ENCODE results near the gene NUP160. TPM values are rescaled to one million over a fixed set of nuclear protein-coding genes. Genes with fewer than 3 reads are reported as not detected.

Gene NUP160
- total and polyA plus RNA-seq, 2 of the 4 experiments (the other 2 are of a cell fraction) = 12.5 to 35.0 TPM

DNA sequence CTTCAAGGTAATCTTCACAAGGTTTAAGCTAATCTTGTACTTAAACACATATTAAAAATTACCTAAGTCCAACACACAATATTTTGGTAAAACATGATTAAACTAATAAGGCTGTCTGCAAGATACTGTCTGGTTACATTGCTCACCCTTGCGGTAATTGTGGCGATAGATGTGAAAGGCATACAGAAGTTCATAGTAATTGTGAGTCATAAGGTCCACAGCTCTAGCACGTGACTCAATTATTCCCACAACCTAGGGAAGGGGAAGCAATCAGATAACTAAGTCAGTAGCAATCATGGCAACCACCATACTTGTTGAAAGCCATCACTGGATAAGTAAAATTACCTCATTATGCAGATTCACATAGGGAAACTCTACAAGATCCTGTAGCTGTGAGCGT is 50.5 kb downstream of the NUP160 start:
- no peak overlapping the region for H3K9ac ChIP-seq (ENCODE audit: low read depth, low read length)
- dilution Hi-C loops (cut with HindIII; ENCODE audit: low sequenced_read_pairs, unreplicated experiment) = no loop called here
- H2BK20ac ChIP-seq (ENCODE audit: low read depth, low read length) = no peak overlapping the region
- no peak overlapping the region for H3K14ac ChIP-seq (replicated peaks; ENCODE audit: low read depth, low read length)
- no peak overlapping the region for H4K91ac ChIP-seq (ENCODE audit: insufficient read depth, low read depth, low read length)
- H3K4ac ChIP-seq (ENCODE audit: low read depth, low read length) = no peak overlapping the region
- no peak overlapping the region for H3K18ac ChIP-seq (ENCODE audit: low read depth, low read length)
- H3K9me3 ChIP-seq (ENCODE audit: control insufficient read depth, insufficient read depth, low read length) = no peaks in the 10 kb centered on the region
- no peak overlapping the region for H2BK120ac ChIP-seq (ENCODE audit: low read depth, low read length)
- H2BK15ac ChIP-seq (ENCODE audit: low read depth, low read length) = no peak overlapping the region
- peaks cover 0 to 2% of the 10 kb centered on the region in 2 experiments; a peak in 2 of 4 replicates for H3K79me1 ChIP-seq (ENCODE audit: low read depth in 1 of 2, low read length in 2 of 2)
- no peak overlapping the region for H3K4me3 ChIP-seq (ENCODE audit: insufficient read depth, low read depth, low read length)
- ChIA-PET CTCF (no interaction called here), POLR2A (ENCODE audit: unreplicated experiment) (no interaction called here)
- DNase-seq = peak; percentile 89
- peak; percentile 65 for TF ChIP-seq FOS (IDR thresholded peaks at IDR 0.05; ENCODE audit: low read depth, low read length)
- TF ChIP-seq, protein P1, sequence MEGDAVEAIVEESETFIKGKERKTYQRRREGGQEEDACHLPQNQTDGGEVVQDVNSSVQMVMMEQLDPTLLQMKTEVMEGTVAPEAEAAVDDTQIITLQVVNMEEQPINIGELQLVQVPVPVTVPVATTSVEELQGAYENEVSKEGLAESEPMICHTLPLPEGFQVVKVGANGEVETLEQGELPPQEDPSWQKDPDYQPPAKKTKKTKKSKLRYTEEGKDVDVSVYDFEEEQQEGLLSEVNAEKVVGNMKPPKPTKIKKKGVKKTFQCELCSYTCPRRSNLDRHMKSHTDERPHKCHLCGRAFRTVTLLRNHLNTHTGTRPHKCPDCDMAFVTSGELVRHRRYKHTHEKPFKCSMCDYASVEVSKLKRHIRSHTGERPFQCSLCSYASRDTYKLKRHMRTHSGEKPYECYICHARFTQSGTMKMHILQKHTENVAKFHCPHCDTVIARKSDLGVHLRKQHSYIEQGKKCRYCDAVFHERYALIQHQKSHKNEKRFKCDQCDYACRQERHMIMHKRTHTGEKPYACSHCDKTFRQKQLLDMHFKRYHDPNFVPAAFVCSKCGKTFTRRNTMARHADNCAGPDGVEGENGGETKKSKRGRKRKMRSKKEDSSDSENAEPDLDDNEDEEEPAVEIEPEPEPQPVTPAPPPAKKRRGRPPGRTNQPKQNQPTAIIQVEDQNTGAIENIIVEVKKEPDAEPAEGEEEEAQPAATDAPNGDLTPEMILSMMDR (conservative IDR thresholded peaks at IDR 0.05; ENCODE audit: low read depth, low read length) = no peak
- TF ChIP-seq NFE2L2 (IDR thresholded peaks at IDR 0.05; ENCODE audit: low read depth, low read length) = no peak
- TF ChIP-seq, protein P2, sequence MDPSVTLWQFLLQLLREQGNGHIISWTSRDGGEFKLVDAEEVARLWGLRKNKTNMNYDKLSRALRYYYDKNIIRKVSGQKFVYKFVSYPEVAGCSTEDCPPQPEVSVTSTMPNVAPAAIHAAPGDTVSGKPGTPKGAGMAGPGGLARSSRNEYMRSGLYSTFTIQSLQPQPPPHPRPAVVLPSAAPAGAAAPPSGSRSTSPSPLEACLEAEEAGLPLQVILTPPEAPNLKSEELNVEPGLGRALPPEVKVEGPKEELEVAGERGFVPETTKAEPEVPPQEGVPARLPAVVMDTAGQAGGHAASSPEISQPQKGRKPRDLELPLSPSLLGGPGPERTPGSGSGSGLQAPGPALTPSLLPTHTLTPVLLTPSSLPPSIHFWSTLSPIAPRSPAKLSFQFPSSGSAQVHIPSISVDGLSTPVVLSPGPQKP (IDR thresholded peaks at IDR 0.05; ENCODE audit: borderline replicate concordance, low read depth, low read length) = no peak
- peak; percentile 90 for TF ChIP-seq BHLHE40 (IDR thresholded peaks at IDR 0.05; ENCODE audit: low read depth, low read length)
- no peak for TF ChIP-seq MXI1 (IDR thresholded peaks at IDR 0.05; ENCODE audit: borderline replicate concordance, low read depth, low read length)
- TF ChIP-seq CHD1 (IDR thresholded peaks at IDR 0.05; ENCODE audit: low read depth, low read length) = no peak
- no peak for TF ChIP-seq RFX5 (IDR thresholded peaks at IDR 0.05; ENCODE audit: low read depth, low read length)
- no peak for TF ChIP-seq POLR2A (IDR thresholded peaks at IDR 0.05; ENCODE audit: low read depth, low read length)
- TF ChIP-seq SMC3 (IDR thresholded peaks at IDR 0.05; ENCODE audit: low read depth, low read length) = no peak
- no peak for TF ChIP-seq MAFK (IDR thresholded peaks at IDR 0.05; ENCODE audit: low read depth, low read length)
- TF ChIP-seq RAD21 (IDR thresholded peaks at IDR 0.05; ENCODE audit: low read length) = no peak
- TF ChIP-seq MAZ (IDR thresholded peaks at IDR 0.05; ENCODE audit: borderline replicate concordance, low read depth, low read length) = no peak
- 0 out of 2 replicates have a peak, but pooled peaks have one; percentile 29 for TF ChIP-seq CEBPB (IDR thresholded peaks at IDR 0.05; ENCODE audit: low read depth, low read length)
- TF ChIP-seq, protein P3, sequence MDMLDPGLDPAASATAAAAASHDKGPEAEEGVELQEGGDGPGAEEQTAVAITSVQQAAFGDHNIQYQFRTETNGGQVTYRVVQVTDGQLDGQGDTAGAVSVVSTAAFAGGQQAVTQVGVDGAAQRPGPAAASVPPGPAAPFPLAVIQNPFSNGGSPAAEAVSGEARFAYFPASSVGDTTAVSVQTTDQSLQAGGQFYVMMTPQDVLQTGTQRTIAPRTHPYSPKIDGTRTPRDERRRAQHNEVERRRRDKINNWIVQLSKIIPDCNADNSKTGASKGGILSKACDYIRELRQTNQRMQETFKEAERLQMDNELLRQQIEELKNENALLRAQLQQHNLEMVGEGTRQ (IDR thresholded peaks at IDR 0.05; ENCODE audit: low read depth, low read length) = peak; percentile 84
- no peak for TF ChIP-seq RCOR1 (IDR thresholded peaks at IDR 0.05; ENCODE audit: insufficient replicate concordance, low read length)
- in situ Hi-C loops (cut with MboI; ENCODE audit: low sequenced_read_pairs) = no loop called here
- no peaks in the 10 kb centered on the region for H4K20me1 ChIP-seq (ENCODE audit: insufficient read depth, low read length)
- no peak overlapping the region for H2BK5ac ChIP-seq (ENCODE audit: low read depth, low read length, poor library complexity, severe bottlenecking)
- ATAC-seq (ENCODE audit: low read depth) = peak; percentile 63
- H3K4me1 ChIP-seq (ENCODE audit: control insufficient read depth, insufficient read depth, low read length) = peaks cover 2% of the 10 kb centered on the region; the same call in 1 of the 2 replicates
- no peaks in the 10 kb centered on the region for H3K9me1 ChIP-seq (ENCODE audit: insufficient read depth, low read length)
- no peak overlapping the region for H3K56ac ChIP-seq (ENCODE audit: extremely low read depth, insufficient read depth, low read length)
- BruUV-seq (replicated peaks) = no TSS peak
- no peak overlapping the region for H2AFZ ChIP-seq (replicated peaks; ENCODE audit: low read length, poor library complexity)
- no peak overlapping the region for H2AK9ac ChIP-seq (replicated peaks; ENCODE audit: low read depth, low read length, poor library complexity)
- no peaks in the 10 kb centered on the region for H3K27me3 ChIP-seq (ENCODE audit: control insufficient read depth, insufficient read depth, low read length)
- intact Hi-C loops (cut with micrococcal nuclease) = no loop called here
- peaks cover 43% of the 10 kb centered on the region for H3K36me3 ChIP-seq (ENCODE audit: control insufficient read depth, insufficient read depth, low read length)
- H4K5ac ChIP-seq (ENCODE audit: low read depth, low read length) = no peak overlapping the region
- no CpG with 5 or more reads among the region's 4 CpGs for WGBS, 2 experiments (ENCODE audit: extremely low coverage in 2 of 2, insufficient read length in 1 of 2)
- H3K4me2 ChIP-seq (ENCODE audit: low read depth, low read length) = no peak overlapping the region
- no peak overlapping the region for H3K23ac ChIP-seq (ENCODE audit: low read depth, low read length)
- H4K8ac ChIP-seq (ENCODE audit: low read depth in 2 of 2, low read length in 2 of 2) = no peak overlapping the region
- H2AK5ac ChIP-seq (ENCODE audit: low read depth, low read length) = no peak overlapping the region
- H3K27ac ChIP-seq (ENCODE audit: insufficient read depth, low read length) = no peak overlapping the region
